ENCODE measurements around the gene MEX3A.
A peak's percentile ranks its signal among the peaks of the same experiment; 100 is the strongest.
"Not testable (repeated sequence)": the region's sequence is repeated elsewhere in the genome, so short reads cannot be mapped to it uniquely, and the experiment has no call there.

MEX3A gene

GRCh38 chr1:156075775-156076204 lies 6.5 kb downstream of the MEX3A start:
- Histone ChIP-seq H3K79me2 (ENCODE audit: control insufficient read depth, insufficient read depth, low read length, unreplicated experiment) (no peaks in the 10 kb centered on the region), H3K27ac (ENCODE audit: low read depth, low read length) (no peak overlapping the region), H3K27me3 (ENCODE audit: insufficient read depth, low read length) (no peaks in the 10 kb centered on the region), H3K4me3 (ENCODE audit: low read depth, low read length) (0 out of 2 replicates have a peak overlapping the region, but pooled peaks have one; percentile 60), H3K4me1 (ENCODE audit: control insufficient read depth, insufficient read depth, low read length, unreplicated experiment) (peaks cover 5% of the 10 kb centered on the region), H2AFZ (ENCODE audit: low read length, unreplicated experiment) (no peak overlapping the region), H3K36me3 (ENCODE audit: insufficient read depth, low read length) (no peaks in the 10 kb centered on the region)

- no peak overlapping the region for H2AFZ ChIP-seq (ENCODE audit: low read length, unreplicated experiment)
- H3K4me3 ChIP-seq (ENCODE audit: low read depth, low read length): no peak overlapping the region
- no peaks in the 10 kb centered on the region for H3K36me3 ChIP-seq (ENCODE audit: insufficient read depth, low read length)
- peaks cover 4% of the 10 kb centered on the region for H3K4me1 ChIP-seq (ENCODE audit: control insufficient read depth, insufficient read depth, low read length, unreplicated experiment)
- H3K79me2 ChIP-seq (ENCODE audit: control insufficient read depth, insufficient read depth, low read length, unreplicated experiment): no peaks in the 10 kb centered on the region
- H3K27me3 ChIP-seq (ENCODE audit: insufficient read depth, low read length): no peaks in the 10 kb centered on the region
- H3K27ac ChIP-seq (ENCODE audit: low read depth, low read length): no peak overlapping the region
These were observed 7.1 kb downstream of the MEX3A start for GRCh38 chr1:156075162-156075561.

- H3K79me2 ChIP-seq (ENCODE audit: control insufficient read depth, insufficient read depth, low read length, unreplicated experiment): no peaks in the 10 kb centered on the region
- no peak overlapping the region for H2AFZ ChIP-seq (ENCODE audit: low read length, unreplicated experiment)
- no peak overlapping the region for H3K27ac ChIP-seq (ENCODE audit: low read depth, low read length)
- H3K36me3 ChIP-seq (ENCODE audit: insufficient read depth, low read length): no peaks in the 10 kb centered on the region
- peaks cover 4% of the 10 kb centered on the region for H3K4me1 ChIP-seq (ENCODE audit: control insufficient read depth, insufficient read depth, low read length, unreplicated experiment)
- H3K27me3 ChIP-seq (ENCODE audit: insufficient read depth, low read length): no peaks in the 10 kb centered on the region
- no peak overlapping the region for H3K4me3 ChIP-seq (ENCODE audit: low read depth, low read length)
These were observed 7.6 kb downstream of the MEX3A start for GRCh38 chr1:156074661-156075060.

- H2AFZ ChIP-seq (ENCODE audit: low read length, unreplicated experiment): no peak overlapping the region
- no peaks in the 10 kb centered on the region for H3K36me3 ChIP-seq (ENCODE audit: insufficient read depth, low read length)
- no peak overlapping the region for H3K4me3 ChIP-seq (ENCODE audit: low read depth, low read length)
- peaks cover 4% of the 10 kb centered on the region for H3K4me1 ChIP-seq (ENCODE audit: control insufficient read depth, insufficient read depth, low read length, unreplicated experiment)
- H3K27me3 ChIP-seq (ENCODE audit: insufficient read depth, low read length): no peaks in the 10 kb centered on the region
- no peak overlapping the region for H3K27ac ChIP-seq (ENCODE audit: low read depth, low read length)
- no peaks in the 10 kb centered on the region for H3K79me2 ChIP-seq (ENCODE audit: control insufficient read depth, insufficient read depth, low read length, unreplicated experiment)
These were observed 8.5 kb downstream of the MEX3A start for GRCh38 chr1:156073740-156074139.

- H3K36me3 ChIP-seq (ENCODE audit: insufficient read depth, low read length): no peaks in the 10 kb centered on the region
- no peaks in the 10 kb centered on the region for H3K27me3 ChIP-seq (ENCODE audit: insufficient read depth, low read length)
- no peak overlapping the region for H3K27ac ChIP-seq (ENCODE audit: low read depth, low read length)
- H3K4me1 ChIP-seq (ENCODE audit: control insufficient read depth, insufficient read depth, low read length, unreplicated experiment): peaks cover 4% of the 10 kb centered on the region
- H2AFZ ChIP-seq (ENCODE audit: low read length, unreplicated experiment): no peak overlapping the region
- H3K4me3 ChIP-seq (ENCODE audit: low read depth, low read length): no peak overlapping the region
- no peaks in the 10 kb centered on the region for H3K79me2 ChIP-seq (ENCODE audit: control insufficient read depth, insufficient read depth, low read length, unreplicated experiment)
These were observed 9.1 kb downstream of the MEX3A start for GRCh38 chr1:156073110-156073687.

GRCh38 chr1:156072251-156072650 lies 10.0 kb downstream of the MEX3A start:
- H3K4me3 ChIP-seq (ENCODE audit: low read depth, low read length): no peak overlapping the region
- peaks cover 4% of the 10 kb centered on the region for H3K4me1 ChIP-seq (ENCODE audit: control insufficient read depth, insufficient read depth, low read length, unreplicated experiment)

GRCh38 chr1:156071332-156071816 lies 10.9 kb downstream of the MEX3A start:
- not testable (repeated sequence) for H3K27ac ChIP-seq (ENCODE audit: low read depth, low read length); H2AFZ ChIP-seq (ENCODE audit: low read length, unreplicated experiment); H3K36me3 ChIP-seq (ENCODE audit: insufficient read depth, low read length); H3K4me3 ChIP-seq (ENCODE audit: low read depth, low read length); H3K79me2 ChIP-seq (ENCODE audit: control insufficient read depth, insufficient read depth, low read length, unreplicated experiment); H3K4me1 ChIP-seq (ENCODE audit: control insufficient read depth, insufficient read depth, low read length, unreplicated experiment); H3K27me3 ChIP-seq (ENCODE audit: insufficient read depth, low read length)

More at GRCh38 chr1:156072251-156072650, 10.0 kb downstream of the MEX3A start:
- Histone ChIP-seq H3K27me3 (ENCODE audit: insufficient read depth, low read length) (no peaks in the 10 kb centered on the region), H3K79me2 (ENCODE audit: control insufficient read depth, insufficient read depth, low read length, unreplicated experiment) (no peaks in the 10 kb centered on the region), H2AFZ (ENCODE audit: low read length, unreplicated experiment) (no peak overlapping the region), H3K36me3 (ENCODE audit: insufficient read depth, low read length) (no peaks in the 10 kb centered on the region), H3K27ac (ENCODE audit: low read depth, low read length) (no peak overlapping the region)

- Histone ChIP-seq H3K27ac (ENCODE audit: low read depth, low read length) (no peak overlapping the region), H2AFZ (ENCODE audit: low read length, unreplicated experiment) (no peak overlapping the region), H3K79me2 (ENCODE audit: control insufficient read depth, insufficient read depth, low read length, unreplicated experiment) (no peaks in the 10 kb centered on the region), H3K4me1 (ENCODE audit: control insufficient read depth, insufficient read depth, low read length, unreplicated experiment) (no peaks in the 10 kb centered on the region), H3K36me3 (ENCODE audit: insufficient read depth, low read length) (no peaks in the 10 kb centered on the region), H3K4me3 (ENCODE audit: low read depth, low read length) (no peak overlapping the region), H3K27me3 (ENCODE audit: insufficient read depth, low read length) (no peaks in the 10 kb centered on the region)
These were observed 11.7 kb downstream of the MEX3A start for GRCh38 chr1:156070548-156070947.

- Histone ChIP-seq H3K27ac (ENCODE audit: low read depth, low read length) (no peak overlapping the region), H3K79me2 (ENCODE audit: control insufficient read depth, insufficient read depth, low read length, unreplicated experiment) (no peaks in the 10 kb centered on the region), H3K36me3 (ENCODE audit: insufficient read depth, low read length) (no peaks in the 10 kb centered on the region), H3K4me1 (ENCODE audit: control insufficient read depth, insufficient read depth, low read length, unreplicated experiment) (no peaks in the 10 kb centered on the region), H3K27me3 (ENCODE audit: insufficient read depth, low read length) (no peaks in the 10 kb centered on the region), H2AFZ (ENCODE audit: low read length, unreplicated experiment) (no peak overlapping the region), H3K4me3 (ENCODE audit: low read depth, low read length) (no peak overlapping the region)
These were observed 12.5 kb downstream of the MEX3A start for GRCh38 chr1:156069490-156070455.

- Histone ChIP-seq H3K27ac (ENCODE audit: low read depth, low read length) (no peak overlapping the region), H2AFZ (ENCODE audit: low read length, unreplicated experiment) (no peak overlapping the region), H3K4me3 (ENCODE audit: low read depth, low read length) (no peak overlapping the region), H3K4me1 (ENCODE audit: control insufficient read depth, insufficient read depth, low read length, unreplicated experiment) (no peaks in the 10 kb centered on the region), H3K27me3 (ENCODE audit: insufficient read depth, low read length) (no peaks in the 10 kb centered on the region), H3K79me2 (ENCODE audit: control insufficient read depth, insufficient read depth, low read length, unreplicated experiment) (no peaks in the 10 kb centered on the region), H3K36me3 (ENCODE audit: insufficient read depth, low read length) (no peaks in the 10 kb centered on the region)
These were observed 15.0 kb downstream of the MEX3A start for GRCh38 chr1:156067262-156067661.

Measured in ACC112 (cell line).